H1 (cell line): ENCODE data around the gene RNF168. TPM values are rescaled to one million over a fixed set of nuclear protein-coding genes. Genes with fewer than 3 reads are reported as not detected.

Experiments used
- CTCF ChIA-PET: fragments of 300-600 bp; sonication (Branson Sonifier 250); formaldehyde crosslinking; loops from one replicate; lab custom pipeline; 2021; ENCODE audit not compliant: partially characterized antibody; lab: Charles Lee
- POLR2A ChIA-PET: fragments of 300-600 bp; sonication (Branson Sonifier 250); formaldehyde crosslinking; loops from one replicate; lab custom pipeline; 2021; ENCODE audit warnings: inconsistent platforms; ENCODE audit not compliant: partially characterized antibody; lab: Charles Lee
- DNase-seq, 2 experiments: peaks; one replicate each; pipeline versions ENCODE4 v3.0.0 to v3.0.0-alpha.2; 2010 to 2022; ENCODE audit warnings: low spot score in 2 of 2, low read depth in 1 of 2, mixed read lengths in 1 of 2
- FAIRE-seq: peaks from 2 replicates; lab custom pipeline; 2011; peaks lifted over from hg19 to GRCh38; lab: Jason Lieb, UNC
- H2AFZ ChIP-seq: 2 replicates; pipeline ENCODE4 v1.8.1; 2012; ENCODE audit warnings: low read length, inconsistent platforms
- H2AK5ac ChIP-seq: 2 replicates; pipeline ENCODE4 v1.6.1; 2013; ENCODE audit warnings: low read depth, low read length
- H2BK120ac ChIP-seq: replicated peaks from 2 replicates; pipeline ENCODE3; 2013; ENCODE audit warnings: low read depth, low read length, inconsistent platforms
- H2BK12ac ChIP-seq: 2 replicates; pipeline ENCODE4 v1.6.1; 2013; ENCODE audit warnings: low read depth, low read length
- H2BK15ac ChIP-seq: 2 replicates; pipeline ENCODE4 v1.6.1; 2013; ENCODE audit warnings: low read length
- H2BK20ac ChIP-seq: 2 replicates; pipeline ENCODE4 v1.6.1; 2013; ENCODE audit warnings: low read length
- H2BK5ac ChIP-seq: 2 replicates; pipeline ENCODE4 v1.6.1; 2013; ENCODE audit warnings: low read depth, low read length
- H3K14ac ChIP-seq: 2 replicates; pipeline ENCODE4 v1.6.1; 2013; ENCODE audit warnings: inconsistent platforms; ENCODE audit not compliant: insufficient read length
- H3K18ac ChIP-seq: 2 replicates; pipeline ENCODE4 v1.6.1; 2013; ENCODE audit warnings: low read length; ENCODE audit errors: extremely low read depth
- H3K23ac ChIP-seq: 2 replicates; pipeline ENCODE4 v1.6.1; 2013; ENCODE audit warnings: inconsistent platforms; ENCODE audit not compliant: insufficient read length
- H3K23me2 ChIP-seq: 2 replicates; pipeline ENCODE4 v1.6.1; 2013; ENCODE audit warnings: low read depth, low read length
- H3K27ac ChIP-seq: 2 replicates; pipeline ENCODE4 v1.6.1; 2011; ENCODE audit warnings: low read depth, low read length, inconsistent platforms
- H3K27me3 ChIP-seq, 4 experiments: replicated peaks in 1 of 4; 1 replicate in 1 of 4; 2 replicates in 3 of 4; pipeline versions ENCODE4 v1.6.1 to v1.8.1; 2011 to 2013; ENCODE audit warnings: low read length in 3 of 4, mild to moderate bottlenecking in 3 of 4, inconsistent platforms in 2 of 4, mixed read lengths in 2 of 4, moderate library complexity in 1 of 4; ENCODE audit not compliant: control insufficient read depth in 3 of 4, insufficient read depth in 3 of 4; ENCODE audit errors: extremely low read depth in 1 of 4
- H3K36me3 ChIP-seq, 4 experiments: 2 replicates each; pipeline versions ENCODE4 v1.6.1 to v1.8.1; 2011 to 2013; ENCODE audit warnings: mild to moderate bottlenecking in 4 of 4, low read length in 3 of 4, moderate library complexity in 2 of 4, control low read depth in 1 of 4, inconsistent platforms in 1 of 4; ENCODE audit not compliant: insufficient read depth in 4 of 4, control insufficient read depth in 2 of 4
- H3K4ac ChIP-seq: replicated peaks from 2 replicates; pipeline ENCODE3; 2013; ENCODE audit warnings: low read length, low read depth, mixed read lengths, inconsistent platforms; ENCODE audit not compliant: insufficient read length
- H3K4me1 ChIP-seq, 4 experiments: replicated peaks in 1 of 4; 1 replicate in 1 of 4; 2 replicates in 3 of 4; pipeline versions ENCODE4 v1.6.1 to v1.8.1; 2011 to 2013; ENCODE audit warnings: low read length in 3 of 4, inconsistent platforms in 2 of 4, mixed read lengths in 1 of 4; ENCODE audit not compliant: insufficient read depth in 4 of 4, control insufficient read depth in 3 of 4
- H3K4me2 ChIP-seq, 2 experiments: 2 replicates each; pipeline versions ENCODE4 v1.6.1 to v1.8.1; 2011 to 2013; ENCODE audit warnings: low read depth in 2 of 2, low read length in 2 of 2, control low read depth in 1 of 2, inconsistent platforms in 1 of 2, mild to moderate bottlenecking in 1 of 2; ENCODE audit not compliant: insufficient read depth in 1 of 2
- H3K4me3 ChIP-seq, 4 experiments: fragments of 200-600, 300-600 bp in 1 of 4; sonication (generic), shearing (Covaris generic), sonication (Bioruptor Twin) in 1 of 4; 2 replicates each; pipeline versions ENCODE4 v1.5.1 to v1.8.1; 2011 to 2016; ENCODE audit warnings: low read length in 4 of 4, low read depth in 3 of 4, control low read depth in 2 of 4, inconsistent platforms in 2 of 4, mild to moderate bottlenecking in 2 of 4, mixed read lengths in 1 of 4, moderate library complexity in 1 of 4; ENCODE audit not compliant: insufficient read depth in 2 of 4; ENCODE audit errors: extremely low read depth in 1 of 4
- H3K56ac ChIP-seq: replicated peaks from 2 replicates; pipeline ENCODE3; 2013; ENCODE audit warnings: low read depth, mild to moderate bottlenecking, mixed read lengths, low read length, inconsistent platforms; ENCODE audit not compliant: insufficient read length
- H3K79me1 ChIP-seq: 2 replicates; pipeline ENCODE4 v1.6.1; 2013; ENCODE audit warnings: low read depth, low read length, control low read depth
- H3K79me2 ChIP-seq, 2 experiments: 2 replicates each; pipeline versions ENCODE4 v1.6.1 to v1.8.1; 2012 to 2013; ENCODE audit warnings: low read length in 2 of 2, mild to moderate bottlenecking in 2 of 2, inconsistent platforms in 1 of 2; ENCODE audit not compliant: insufficient read depth in 2 of 2, control insufficient read depth in 1 of 2
- H3K9ac ChIP-seq, 4 experiments: replicated peaks in 1 of 4; 1 replicate in 1 of 4; 2 replicates in 3 of 4; pipeline versions ENCODE4 v1.6.1 to v1.8.1; 2011 to 2013; ENCODE audit warnings: low read depth in 3 of 4, low read length in 3 of 4, control low read depth in 2 of 4, mild to moderate bottlenecking in 2 of 4, moderate library complexity in 2 of 4, inconsistent platforms in 1 of 4; ENCODE audit errors: extremely low read depth in 1 of 4
- H3K9me3 ChIP-seq, 2 experiments: 2 replicates each; pipeline versions ENCODE4 v1.6.1 to v1.8.1; 2012 to 2013; ENCODE audit warnings: mild to moderate bottlenecking in 2 of 2, moderate library complexity in 2 of 2, control low read depth in 1 of 2, inconsistent platforms in 1 of 2, low read depth in 1 of 2, low read length in 1 of 2, mixed read lengths in 1 of 2; ENCODE audit not compliant: insufficient read depth in 2 of 2
- H4K20me1 ChIP-seq, 2 experiments: replicated peaks in 1 of 2; 2 replicates each; pipeline versions ENCODE3 to v1.8.1; 2011 to 2013; ENCODE audit warnings: inconsistent platforms in 2 of 2, low read length in 2 of 2, mild to moderate bottlenecking in 1 of 2; ENCODE audit not compliant: insufficient read depth in 2 of 2, control insufficient read depth in 1 of 2
- H4K5ac ChIP-seq: 2 replicates; pipeline ENCODE4 v1.6.1; 2013; ENCODE audit warnings: low read length, low read depth, mixed read lengths, inconsistent platforms; ENCODE audit not compliant: insufficient read length
- H4K8ac ChIP-seq: 2 replicates; pipeline ENCODE4 v1.8.0; 2013; ENCODE audit warnings: mild to moderate bottlenecking, moderate library complexity, low read length, inconsistent platforms; ENCODE audit not compliant: insufficient read depth; ENCODE audit errors: extremely low read depth
- H4K91ac ChIP-seq: replicated peaks from 2 replicates; pipeline ENCODE3; 2013; ENCODE audit warnings: low read length, mixed read lengths, inconsistent platforms; ENCODE audit not compliant: insufficient read length
- ASH2L ChIP-seq: fragments of 200-600, 300-600 bp; sonication (generic); IDR thresholded peaks from one replicate; pipeline ENCODE4 v1.7.1; 2017; ENCODE audit warnings: low read length
- HDAC2 ChIP-seq, 2 experiments: fragments of 300-600 bp in 1 of 2; sonication (generic) in 1 of 2; IDR thresholded peaks; 2 replicates each; pipeline ENCODE4 v1.6.1; 2011 to 2012; ENCODE audit warnings: low read depth in 2 of 2, low read length in 2 of 2, mild to moderate bottlenecking in 2 of 2, moderate library complexity in 2 of 2, borderline replicate concordance in 1 of 2, inconsistent platforms in 1 of 2
- HDAC6 ChIP-seq: IDR thresholded peaks from one replicate; pipeline ENCODE4 v1.7.1; 2012; ENCODE audit warnings: low read depth, mild to moderate bottlenecking, inconsistent platforms, low read length, moderate library complexity
- KDM4A ChIP-seq: IDR thresholded peaks from one replicate; pipeline ENCODE4 v1.7.1; 2012; ENCODE audit warnings: low read depth, mild to moderate bottlenecking, moderate library complexity, low read length, inconsistent platforms; ENCODE audit not compliant: severe bottlenecking
- WGBS, 2 experiments: shearing (Covaris generic) in 1 of 2; methylation state at CpG; one replicate each; pipeline versions ENCODE4 v1.1.6 to v1.1.7; 2013 to 2015; ENCODE audit warnings: low lambda C conversion rate in 2 of 2, mixed read lengths in 2 of 2, inconsistent platforms in 1 of 2, low coverage in 1 of 2, missing lambda C conversion rate in 1 of 2; ENCODE audit not compliant: insufficient replicate concordance in 2 of 2, insufficient coverage in 1 of 2, insufficient read length in 1 of 2; ENCODE audit errors: extremely low coverage in 1 of 2, missing lambda C conversion rate in 1 of 2; 5-methylcytosine and 5-hydroxymethylcytosine counted together
- long read RNA-seq, 2 experiments: library from RNA in 1 of 2; library from capped mRNA in 1 of 2; stranded (forward); transcript quantifications; one replicate each; pipeline ENCODE4 v2.0.0, GENCODE V29; 2021; ENCODE audit warnings: inconsistent platforms in 1 of 2
- polyA minus RNA-seq, 3 experiments: library from RNA; depleted of rRNA, polyadenylated mRNA; stranded (reverse); fragments of >200 nt; gene quantifications; 1 replicate in 2 of 3; 2 replicates in 1 of 3; pipeline ENCODE4 v1.2.3, GENCODE V29; 2011
- polyA plus RNA-seq, 7 experiments: library from polyadenylated mRNA; depleted of rRNA in 3 of 7; stranded (reverse) in 5 of 7; unstranded in 2 of 7; fragments of >200 nt in 5 of 7; fragments of 200-250 nt in 2 of 7; gene quantifications; 1 replicate in 5 of 7; 2 replicates in 1 of 7; 4 replicates in 1 of 7; pipeline versions ENCODE4 v1.2.1 to v1.2.3, GENCODE V29; 2011 to 2013; ENCODE audit warnings: missing spikeins in 2 of 7, mixed read lengths in 2 of 7
- total RNA-seq: library from RNA; stranded (reverse); fragmentation: NEBNext Ultra II Directional; extraction: Animal tissue kit (Norgen Biotek cat#: 25700); gene quantifications from 2 replicates; pipeline ENCODE4 v1.2.1, GENCODE V29; 2021

RNF168 gene, protein sequence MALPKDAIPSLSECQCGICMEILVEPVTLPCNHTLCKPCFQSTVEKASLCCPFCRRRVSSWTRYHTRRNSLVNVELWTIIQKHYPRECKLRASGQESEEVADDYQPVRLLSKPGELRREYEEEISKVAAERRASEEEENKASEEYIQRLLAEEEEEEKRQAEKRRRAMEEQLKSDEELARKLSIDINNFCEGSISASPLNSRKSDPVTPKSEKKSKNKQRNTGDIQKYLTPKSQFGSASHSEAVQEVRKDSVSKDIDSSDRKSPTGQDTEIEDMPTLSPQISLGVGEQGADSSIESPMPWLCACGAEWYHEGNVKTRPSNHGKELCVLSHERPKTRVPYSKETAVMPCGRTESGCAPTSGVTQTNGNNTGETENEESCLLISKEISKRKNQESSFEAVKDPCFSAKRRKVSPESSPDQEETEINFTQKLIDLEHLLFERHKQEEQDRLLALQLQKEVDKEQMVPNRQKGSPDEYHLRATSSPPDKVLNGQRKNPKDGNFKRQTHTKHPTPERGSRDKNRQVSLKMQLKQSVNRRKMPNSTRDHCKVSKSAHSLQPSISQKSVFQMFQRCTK
- total RNA-seq, result 62.9 and 63.5 TPM in 2 replicates
- polyA plus RNA-seq (2011; rRNA removed), result 6.3 and 8.1 TPM in 2 replicates
- polyA plus RNA-seq (2011; cell fraction: cytosol; rRNA removed), result 7.7 TPM
- 9.6 TPM for polyA plus RNA-seq (2011; cell fraction: nucleus; rRNA removed)
- 24.8 to 26.5 TPM (median 25.8 TPM) in 4 replicates for polyA plus RNA-seq (2012, experiment 1 of 2)
- polyA plus RNA-seq (2012, experiment 2 of 2), result 1.9 TPM
- polyA plus RNA-seq (2013, experiment 1 of 2), result 25.1 TPM
- 25.2 TPM for polyA plus RNA-seq (2013, experiment 2 of 2)
- polyA minus RNA-seq (2011; rRNA and poly(A)+ RNA removed), result 45.5 and 52.6 TPM in 2 replicates
- polyA minus RNA-seq (2011; cell fraction: cytosol; rRNA and poly(A)+ RNA removed), result 35.6 TPM
- 24.6 TPM for polyA minus RNA-seq (2011; cell fraction: nucleus; rRNA and poly(A)+ RNA removed)
- long read RNA-seq, experiment 1, partial matches to known transcripts, result 1 of 26 reads
- long read RNA-seq, experiment 1, other reads (novel, unspliced or antisense), result 25 of 26 reads
- long read RNA-seq, experiment 2, partial matches to known transcripts, result 0 of 8 reads
- long read RNA-seq, experiment 2, other reads (novel, unspliced or antisense), result 8 of 8 reads

DNA sequence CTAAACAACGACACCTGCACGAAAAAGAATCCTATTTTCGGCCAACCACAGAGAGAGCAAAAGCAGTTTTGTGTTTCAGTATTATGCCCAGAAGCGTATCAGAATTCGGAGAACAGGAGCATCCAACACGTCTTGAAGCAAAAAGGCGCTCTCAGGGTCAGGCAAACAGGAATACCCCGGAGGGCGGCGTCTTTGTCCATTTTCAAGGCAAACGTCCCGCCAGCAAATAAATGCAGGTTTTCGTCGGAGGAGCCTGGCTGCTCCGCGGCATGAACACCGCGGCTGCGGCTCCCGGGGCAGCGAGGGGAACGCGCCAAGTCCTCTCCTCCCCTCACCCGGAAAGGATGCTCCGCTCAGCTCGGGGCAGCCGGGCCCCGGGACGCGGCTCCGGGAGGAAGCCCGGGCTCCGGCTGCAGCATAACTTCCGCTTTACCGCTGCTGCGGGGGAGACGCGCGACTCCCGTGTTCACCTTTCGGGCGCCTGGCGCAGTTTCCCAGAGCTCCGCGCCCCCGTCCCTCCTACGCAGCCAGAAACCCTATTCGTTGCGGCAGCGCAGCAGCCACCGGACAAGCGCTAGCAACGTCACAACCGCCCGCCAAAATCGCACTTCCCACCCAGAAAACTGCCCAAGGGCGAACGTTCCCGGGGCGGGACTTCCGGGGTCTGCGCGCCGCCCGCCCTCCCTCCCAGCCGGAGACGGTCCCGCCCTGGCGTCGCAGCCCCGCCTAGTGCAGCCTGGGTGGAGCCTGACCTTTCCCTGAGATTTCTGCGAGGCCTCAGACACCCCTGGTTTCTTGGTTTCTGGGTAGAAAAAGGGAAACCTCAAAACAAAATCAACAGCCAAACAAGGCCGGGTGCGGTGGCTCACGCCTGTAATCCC lies at the start of gene RNF168:
Gene RNF168, minus strand, starts transcription at position 573 of the 881 bp plus-strand sequence. CDS start 595 bp downstream, outside the sequence.
- FAIRE-seq (no peak), DNase-seq (peak; percentile 87 to 92)
- ChIA-PET POLR2A (interaction anchor here (1.2 to 2.3 kb wide), 3 partner anchors 14 to 275 kb away, joined by 3 to 7 read pairs (median 3); no protein-coding TSS in a partner anchor), CTCF (interaction anchor here (1.2 to 1.5 kb wide), 3 partner anchors 9 to 106 kb away, joined by 3 to 4 read pairs (median 3); no protein-coding TSS in a partner anchor)
- Histone ChIP-seq H3K23ac (peak within 1 kb of the TSS; percentile 77), H2BK12ac (peak within 1 kb of the TSS; percentile 88), H3K18ac (0 out of 2 replicates have a peak within 1 kb of the TSS, but pooled peaks have one; percentile 41), H3K4me3 (peak within 1 kb of the TSS; percentile 92 to 99 (median 98)), H3K79me1 (peaks cover 7% of the 10 kb centered on the region; the same call in 1 of the 2 replicates), H2BK20ac (no peak within 1 kb of the TSS), H3K27me3 (no peaks in the 10 kb centered on the region), H3K27ac (peak within 1 kb of the TSS; percentile 61), H4K91ac (peak within 1 kb of the TSS; percentile 85), H3K9me3 (no peaks in the 10 kb centered on the region), H2BK120ac (peak within 1 kb of the TSS; percentile 57), H3K4ac (peak within 1 kb of the TSS; percentile 57), H4K20me1 (peaks cover 2 to 6% of the 10 kb centered on the region in 2 experiments), H3K56ac (peak within 1 kb of the TSS; percentile 83), H3K79me2 (peaks cover 31 to 46% of the 10 kb centered on the region in 2 experiments), H2BK15ac (no peak within 1 kb of the TSS), H3K14ac (peak within 1 kb of the TSS; percentile 72), H3K4me1 (peaks cover 0 to 7% (median 3%) of the 10 kb centered on the region in 4 experiments; a peak in 5 of 7 replicates), H2BK5ac (peak within 1 kb of the TSS; percentile 92), H4K5ac (peak within 1 kb of the TSS; percentile 60), H2AK5ac (peak within 1 kb of the TSS; percentile 94; the same call in 1 of the 2 replicates), H3K36me3 (0 out of 8 replicates have a peak, but pooled peaks cover 0 to 2% (median 0%) of the 10 kb centered on the region in 4 experiments), H4K8ac (peak within 1 kb of the TSS; percentile 89; the same call in 1 of the 2 replicates), H3K4me2 (peak within 1 kb of the TSS; percentile 89 to 91), H2AFZ (no peak within 1 kb of the TSS; the same call in 1 of the 2 replicates), H3K23me2 (peaks cover 14% of the 10 kb centered on the region), H3K9ac (peak within 1 kb of the TSS; percentile 66 to 93 (median 77))
- WGBS, 2 experiments, result 1% methylated on average over 47 of the region's 75 CpGs; no CpG with 5 or more reads in 1 of the 2 experiments
- TF ChIP-seq KDM4A, result peak; percentile 80
- 0 out of 4 replicates have a peak, but pooled peaks of 1 of the 2 experiments have one; percentile 11 for TF ChIP-seq HDAC2 (IDR thresholded peaks at IDR 0.05; ENCODE audit: borderline replicate concordance in 1 of 2, low read depth in 2 of 2, low read length in 2 of 2)
- peak; percentile 74 for TF ChIP-seq ASH2L
- no peak for TF ChIP-seq HDAC6
